Activated CD4-positive, CD25-positive, alpha-beta regulatory T cell treated with anti-CD3 and anti-CD28 coated beads, Interleukin-2, amount 50 U/mL, for 72 hours (primary cell): ENCODE measurements around the gene CD247.
"Not testable (repeated sequence)": the region's sequence is repeated elsewhere in the genome, so short reads cannot be mapped to it uniquely, and the experiment has no call there.

Experiments used
- DNase-seq: peaks from one replicate; pipeline ENCODE4 v3.0.0; 2021

The CD247 gene

GRCh38 chr1:167518331-167518700 is at the start of gene CD247:
Gene CD247, minus strand, starts transcription at chr1:167518529. Its CDS starts 64 bp downstream, at chr1:167518465.
- peak; percentile 64 for DNase-seq

- DNase-seq, result no peak
Measured at GRCh38 chr1:167567663-167568062, 49.3 kb upstream of the CD247 start.

- no peak for DNase-seq
Measured at GRCh38 chr1:167566766-167567165, 48.4 kb upstream of the CD247 start.

GRCh38 chr1:167565922-167566321 is 47.6 kb upstream of the CD247 start:
- DNase-seq, result no peak

- no peak for DNase-seq
Measured at GRCh38 chr1:167564612-167565270, 46.4 kb upstream of the CD247 start.

- DNase-seq, result no peak
Measured at GRCh38 chr1:167563579-167564246, 45.4 kb upstream of the CD247 start.

GRCh38 chr1:167562702-167563101 is 44.4 kb upstream of the CD247 start:
- no peak for DNase-seq

GRCh38 chr1:167561753-167562152 is 43.4 kb upstream of the CD247 start:
- DNase-seq, result no peak

- DNase-seq, result peak; percentile 72
Measured at GRCh38 chr1:167555971-167556714, 37.8 kb upstream of the CD247 start.

- DNase-seq, result not testable (repeated sequence)
Measured at GRCh38 chr1:167555072-167555471, 36.7 kb upstream of the CD247 start.

- DNase-seq, result no peak
Measured at GRCh38 chr1:167554028-167554779, 35.9 kb upstream of the CD247 start.

- peak; percentile 89 for DNase-seq
Measured at GRCh38 chr1:167553136-167554027, 35.1 kb upstream of the CD247 start, which contains the start of gene CREG1. Gene CREG1, minus strand, starts transcription at chr1:167553762.

- DNase-seq, result no peak
Measured at GRCh38 chr1:167551362-167551761, 33.0 kb upstream of the CD247 start.

- DNase-seq, result no peak
Measured at GRCh38 chr1:167548059-167548932, 30.0 kb upstream of the CD247 start.

- DNase-seq, result no peak
Measured at GRCh38 chr1:167546935-167547334, 28.6 kb upstream of the CD247 start.

- DNase-seq, result no peak
Measured at GRCh38 chr1:167545349-167545748, 27.0 kb upstream of the CD247 start.

GRCh38 chr1:167544447-167545093 is 26.2 kb upstream of the CD247 start:
- DNase-seq, result no peak

- DNase-seq, result no peak
Measured at GRCh38 chr1:167543199-167543990, 25.1 kb upstream of the CD247 start.
